Esophagus muscularis mucosa (tissue), 4 donors: ENCODE measurements around the gene HS6ST2. TPM values are rescaled to one million over a fixed set of nuclear protein-coding genes. Genes with fewer than 3 reads are reported as not detected.

ENCODE experiments used
- DNase-seq: peaks from one replicate; pipeline ENCODE4 v3.0.0-alpha.2; 2017; ENCODE audit errors: extremely low spot score
- H3K27ac ChIP-seq, 4 donors: fragments of 200-600 bp; sonication (generic); replicated peaks in 1 of 4; 1 replicate in 3 of 4; 2 replicates in 1 of 4; pipeline ENCODE4 v1.5.1; 2016 to 2019; ENCODE audit warnings: mild to moderate bottlenecking in 1 of 4
- H3K27me3 ChIP-seq, 4 donors: fragments of 200-600 bp; sonication (generic); one replicate each; pipeline versions ENCODE4 v1.5.1 to v1.6.0; 2016 to 2019
- H3K36me3 ChIP-seq, 4 donors: fragments of 200-600 bp; sonication (generic); one replicate each; pipeline ENCODE4 v1.5.1; 2016 to 2019
- H3K4me1 ChIP-seq, 4 donors: fragments of 200-600 bp; sonication (generic); one replicate each; pipeline ENCODE4 v1.5.1; 2016 to 2019
- H3K4me3 ChIP-seq, 4 donors: fragments of 200-600 bp; sonication (generic); 1 replicate in 2 of 4; 2 replicates in 2 of 4; pipeline ENCODE4 v1.5.1; 2016 to 2019; ENCODE audit warnings: mild to moderate bottlenecking in 4 of 4, moderate library complexity in 1 of 4
- H3K9me3 ChIP-seq, 4 donors: fragments of 200-600 bp; sonication (generic); 1 replicate in 3 of 4; 2 replicates in 1 of 4; pipeline ENCODE4 v1.5.1; 2016 to 2019
- EP300 ChIP-seq: sonication (generic); formaldehyde crosslinking; IDR thresholded peaks from one replicate; pipeline ENCODE4 v1.6.1; 2017; ENCODE audit warnings: antibody characterized with exemption
- POLR2A ChIP-seq: fragments of 450-650 bp; IDR thresholded peaks from one replicate; pipeline ENCODE4 v1.6.1; 2017; ENCODE audit warnings: antibody characterized with exemption, moderate library complexity, mild to moderate bottlenecking, low read depth
- POLR2AphosphoS5 ChIP-seq, 2 donors: sonication (generic); formaldehyde crosslinking; IDR thresholded peaks; one replicate each; pipeline ENCODE4 v1.6.1; 2017; ENCODE audit warnings: antibody characterized with exemption in 2 of 2
- WGBS: methylation state at CpG from one replicate; pipeline ENCODE4 v1.1.5; 2018; 5-methylcytosine and 5-hydroxymethylcytosine counted together
- intact Hi-C: fragments of 100-400 bp; cut with DNase I; formaldehyde crosslinking; loops from one replicate; pipeline ENCODE4 v1.15.1; 2023
- total RNA-seq, 4 donors: library from RNA; depleted of rRNA; stranded (reverse); fragments of >200 nt; gene quantifications; one replicate each; pipeline versions ENCODE4 v1.1.0 to v1.2.1, GENCODE V29; 2016
- TF ChIP-seq, protein P1 (sequence below), 3 experiments: fragments of 200-600 bp in 2 of 3; fragments of 450-650 bp in 1 of 3; sonication (generic) in 2 of 3; IDR thresholded peaks; one replicate each; pipeline ENCODE4 v1.5.1; 2017 to 2019; ENCODE audit warnings: antibody characterized with exemption in 3 of 3, mild to moderate bottlenecking in 2 of 3, moderate library complexity in 1 of 3

Gene HS6ST2
- total RNA-seq, 4 donors from 2014 or later: 0.29 to 0.99 TPM; not detected in 2

DNA sequence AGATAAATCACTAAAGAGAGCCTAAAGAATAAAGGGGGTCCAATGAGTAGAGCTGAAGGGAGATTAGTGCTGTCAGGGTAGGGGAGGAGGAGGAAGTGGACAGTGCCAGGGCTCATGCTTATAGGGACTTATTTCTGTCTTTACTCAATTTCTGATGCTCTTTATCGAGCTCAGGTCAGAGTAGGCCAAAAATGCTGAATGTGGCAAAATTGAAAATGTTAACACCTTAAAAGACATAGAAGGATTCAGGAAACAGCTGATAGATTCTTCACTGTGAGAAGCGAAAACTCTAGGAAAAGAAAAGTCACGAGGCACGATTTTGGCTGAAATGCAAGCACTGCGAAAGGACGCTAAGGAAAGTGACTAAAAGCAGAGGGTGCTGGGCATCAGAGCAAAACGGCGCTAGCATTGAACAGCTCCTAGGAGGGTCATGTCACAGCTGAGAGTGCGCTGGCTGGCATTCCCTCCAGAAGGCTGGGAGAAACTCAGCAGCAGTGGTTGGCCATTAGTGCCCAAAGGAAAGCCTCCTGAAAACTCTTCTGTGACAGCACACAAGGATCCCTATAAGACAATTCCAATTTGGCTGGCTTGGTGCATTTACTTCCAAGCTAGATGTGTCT lies 150.9 kb downstream of the HS6ST2 start:
- intact Hi-C loops: no loop called here
- H3K9me3 ChIP-seq: no peaks in the 10 kb centered on the region

DNA sequence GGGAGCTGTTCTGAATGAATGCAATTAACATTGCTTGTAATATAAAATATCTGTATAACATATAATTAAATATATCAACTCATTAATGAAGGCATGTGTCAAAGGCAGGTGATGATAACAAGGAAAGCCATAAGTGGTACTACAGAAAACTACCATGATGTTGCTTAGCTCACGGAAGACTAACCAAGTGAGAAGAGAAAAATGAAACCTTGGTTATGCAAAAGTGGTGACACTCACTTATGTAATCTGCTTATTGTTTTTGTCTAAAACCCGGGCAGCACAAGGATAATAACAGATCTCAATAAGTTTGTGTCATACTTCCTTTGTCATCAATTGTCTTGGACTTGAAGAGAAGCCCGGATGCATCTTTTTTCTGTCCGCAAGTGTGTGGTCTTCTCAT lies 156.4 kb downstream of the HS6ST2 start:
- 68% methylated on average over 4 of the region's 4 CpGs for WGBS
- Histone ChIP-seq H3K36me3 (no peaks in the 10 kb centered on the region), H3K27me3 (no peaks in the 10 kb centered on the region), H3K9me3 (no peaks in the 10 kb centered on the region), H3K27ac (no peak overlapping the region), H3K4me3 (no peak overlapping the region), H3K4me1 (no peaks in the 10 kb centered on the region)
- TF ChIP-seq POLR2A (no peak), POLR2AphosphoS5 (IDR thresholded peaks at IDR 0.05) (no peak), EP300 (no peak)
- TF ChIP-seq, protein P1, sequence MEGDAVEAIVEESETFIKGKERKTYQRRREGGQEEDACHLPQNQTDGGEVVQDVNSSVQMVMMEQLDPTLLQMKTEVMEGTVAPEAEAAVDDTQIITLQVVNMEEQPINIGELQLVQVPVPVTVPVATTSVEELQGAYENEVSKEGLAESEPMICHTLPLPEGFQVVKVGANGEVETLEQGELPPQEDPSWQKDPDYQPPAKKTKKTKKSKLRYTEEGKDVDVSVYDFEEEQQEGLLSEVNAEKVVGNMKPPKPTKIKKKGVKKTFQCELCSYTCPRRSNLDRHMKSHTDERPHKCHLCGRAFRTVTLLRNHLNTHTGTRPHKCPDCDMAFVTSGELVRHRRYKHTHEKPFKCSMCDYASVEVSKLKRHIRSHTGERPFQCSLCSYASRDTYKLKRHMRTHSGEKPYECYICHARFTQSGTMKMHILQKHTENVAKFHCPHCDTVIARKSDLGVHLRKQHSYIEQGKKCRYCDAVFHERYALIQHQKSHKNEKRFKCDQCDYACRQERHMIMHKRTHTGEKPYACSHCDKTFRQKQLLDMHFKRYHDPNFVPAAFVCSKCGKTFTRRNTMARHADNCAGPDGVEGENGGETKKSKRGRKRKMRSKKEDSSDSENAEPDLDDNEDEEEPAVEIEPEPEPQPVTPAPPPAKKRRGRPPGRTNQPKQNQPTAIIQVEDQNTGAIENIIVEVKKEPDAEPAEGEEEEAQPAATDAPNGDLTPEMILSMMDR (IDR thresholded peaks at IDR 0.05): no peak
- intact Hi-C loops: no loop called here
- DNase-seq: no peak

More for the DNA sequence above, 150.9 kb downstream of the HS6ST2 start:
- Histone ChIP-seq H3K4me1 (no peaks in the 10 kb centered on the region), H3K4me3 (no peak overlapping the region), H3K27me3 (no peaks in the 10 kb centered on the region), H3K27ac (no peak overlapping the region), H3K36me3 (no peaks in the 10 kb centered on the region)
- 74% methylated on average over 9 of the region's 9 CpGs for WGBS
- TF ChIP-seq EP300: no peak
- TF ChIP-seq, protein P1 (IDR thresholded peaks at IDR 0.05): no peak
- TF ChIP-seq POLR2AphosphoS5 (IDR thresholded peaks at IDR 0.05): no peak
- no peak for TF ChIP-seq POLR2A
- DNase-seq: no peak

DNA sequence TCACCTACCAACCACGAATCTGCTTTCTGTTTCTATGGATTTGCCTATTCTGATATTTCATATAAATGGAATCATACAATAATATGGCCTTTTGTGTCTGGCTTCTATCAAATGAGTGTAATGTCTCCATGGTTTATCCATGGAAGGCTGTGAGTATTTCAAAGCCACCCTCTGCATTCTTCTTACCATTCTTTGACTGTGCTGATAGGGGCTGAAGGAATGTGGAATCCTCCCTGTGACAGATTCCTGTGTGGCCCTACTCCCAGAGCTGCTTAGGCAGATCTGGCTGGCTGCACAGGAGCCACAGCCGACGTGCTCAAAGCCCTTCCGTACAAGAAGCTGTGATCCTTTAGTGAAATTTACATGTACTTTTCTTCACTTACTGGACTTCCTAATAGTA lies 163.2 kb downstream of the HS6ST2 start:
- no peaks in the 10 kb centered on the region for H3K27me3 ChIP-seq
- no peak for DNase-seq
- no peaks in the 10 kb centered on the region for H3K4me1 ChIP-seq
- H3K36me3 ChIP-seq: no peaks in the 10 kb centered on the region
- H3K4me3 ChIP-seq: no peak overlapping the region
- TF ChIP-seq, protein P1 (IDR thresholded peaks at IDR 0.05): no peak
- no peak for TF ChIP-seq POLR2AphosphoS5 (IDR thresholded peaks at IDR 0.05)
- no peak for TF ChIP-seq POLR2A
- TF ChIP-seq EP300: no peak
- intact Hi-C loops: no loop called here
- 63% methylated on average over 4 of the region's 4 CpGs for WGBS
- no peak overlapping the region for H3K27ac ChIP-seq
- H3K9me3 ChIP-seq: no peaks in the 10 kb centered on the region

DNA sequence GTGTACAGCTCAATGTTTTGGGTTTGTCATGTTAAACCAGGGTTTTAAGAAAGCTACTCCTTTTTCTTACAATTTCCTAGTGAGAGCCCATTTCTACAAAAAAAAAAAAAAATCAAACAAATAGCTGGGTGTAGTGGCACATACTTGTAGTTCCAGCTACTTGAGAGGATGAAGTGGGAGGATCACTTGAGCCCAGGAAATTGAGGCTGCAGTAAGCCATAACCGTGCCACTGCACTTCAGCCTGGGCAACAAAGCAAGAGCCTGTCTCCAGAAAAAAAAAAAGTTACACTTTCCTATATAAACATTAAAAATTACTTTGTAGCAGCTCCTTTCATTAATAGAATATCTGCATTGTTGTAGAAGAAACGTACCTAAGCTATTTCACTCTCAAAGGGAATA lies 166.7 kb downstream of the HS6ST2 start:
- 57% methylated on average over 2 of the region's 2 CpGs for WGBS
- TF ChIP-seq POLR2A: no peak
- TF ChIP-seq POLR2AphosphoS5 (IDR thresholded peaks at IDR 0.05): no peak
- TF ChIP-seq, protein P1 (IDR thresholded peaks at IDR 0.05): no peak
- TF ChIP-seq EP300: no peak
- Histone ChIP-seq H3K27ac (no peak overlapping the region), H3K9me3 (no peaks in the 10 kb centered on the region), H3K27me3 (no peaks in the 10 kb centered on the region), H3K4me3 (no peak overlapping the region), H3K36me3 (no peaks in the 10 kb centered on the region), H3K4me1 (no peaks in the 10 kb centered on the region)
- intact Hi-C loops: no loop called here
- no peak for DNase-seq

DNA sequence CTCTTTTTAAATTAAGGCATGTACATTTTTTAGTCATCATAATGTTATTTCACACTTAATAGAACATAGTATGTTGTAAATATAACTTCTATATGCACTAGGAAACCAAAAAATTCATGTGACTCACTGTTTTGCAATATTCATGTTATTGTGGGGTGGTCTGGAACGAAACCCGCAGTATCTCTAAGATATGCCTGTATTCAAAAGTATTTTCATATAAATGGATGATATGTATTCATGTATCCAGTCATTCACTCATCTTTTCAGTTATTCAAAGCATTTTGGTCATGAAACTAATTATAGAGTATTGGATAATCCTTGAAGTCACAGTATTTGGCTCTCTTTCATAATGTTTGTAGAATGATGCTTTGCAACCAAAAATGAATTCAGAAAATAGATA lies 168.1 kb downstream of the HS6ST2 start:
- Histone ChIP-seq H3K27ac (no peak overlapping the region), H3K4me1 (no peaks in the 10 kb centered on the region), H3K36me3 (no peaks in the 10 kb centered on the region), H3K4me3 (no peak overlapping the region), H3K9me3 (no peaks in the 10 kb centered on the region), H3K27me3 (no peaks in the 10 kb centered on the region)
- WGBS: 64% methylated on average over 2 of the region's 2 CpGs
- intact Hi-C loops: no loop called here
- TF ChIP-seq POLR2A: no peak
- TF ChIP-seq POLR2AphosphoS5 (IDR thresholded peaks at IDR 0.05): no peak
- no peak for TF ChIP-seq EP300
- TF ChIP-seq, protein P1 (IDR thresholded peaks at IDR 0.05): no peak
- DNase-seq: no peak
